Activated CD4-positive, alpha-beta T cell treated with anti-CD3 and anti-CD28 coated beads, Interleukin-2, Interleukin-6, amounts not matched to agents 100 ng/mL and 50 ng/mL, durations not matched to agents 16 hours and 8 hours (primary cell): ENCODE results near the gene SELENON.

Experiments
- DNase-seq: peaks from one replicate; pipeline ENCODE4 v3.0.0-alpha.2; 2020

The SELENON gene

GRCh38 chr1:25794325-25794724 lies 5.7 kb upstream of the SELENON start:
- no peak for DNase-seq

GRCh38 chr1:25795211-25795610 lies 4.8 kb upstream of the SELENON start:
- no peak for DNase-seq

GRCh38 chr1:25795946-25796810 lies 3.8 kb upstream of the SELENON start:
- DNase-seq = peak; percentile 36

GRCh38 chr1:25796811-25797458 lies 3.1 kb upstream of the SELENON start:
- DNase-seq = peak; percentile 83

- peak; percentile 49 for DNase-seq
These were observed 2.1 kb upstream of the SELENON start for GRCh38 chr1:25797939-25798338.

- no peak for DNase-seq
These were observed 1.2 kb upstream of the SELENON start for GRCh38 chr1:25798666-25799351.

- no peak for DNase-seq
These were observed 550 bp upstream of the SELENON start for GRCh38 chr1:25799352-25799934.

- DNase-seq = no peak
These were observed 847 bp downstream of the SELENON start for GRCh38 chr1:25800703-25801377.

GRCh38 chr1:25802915-25803314 lies 2.9 kb downstream of the SELENON start:
- peak; percentile 27 for DNase-seq

- no peak for DNase-seq
These were observed 3.4 kb downstream of the SELENON start for GRCh38 chr1:25803368-25803767.

GRCh38 chr1:25804244-25804963 lies 4.4 kb downstream of the SELENON start:
- DNase-seq = peak; percentile 53

- no peak for DNase-seq
These were observed 5.2 kb downstream of the SELENON start for GRCh38 chr1:25804964-25805862.

- no peak for DNase-seq
These were observed 5.9 kb downstream of the SELENON start for GRCh38 chr1:25805863-25806225.

- DNase-seq = no peak
These were observed 6.4 kb downstream of the SELENON start for GRCh38 chr1:25806418-25806817.

GRCh38 chr1:25807480-25808390 lies 7.7 kb downstream of the SELENON start:
- DNase-seq = no peak

- DNase-seq = no peak
These were observed 8.7 kb downstream of the SELENON start for GRCh38 chr1:25808481-25809244.

GRCh38 chr1:25809283-25809926 lies 9.4 kb downstream of the SELENON start:
- no peak for DNase-seq

- no peak for DNase-seq
These were observed 9.9 kb downstream of the SELENON start for GRCh38 chr1:25809929-25810328.
